DND-41 (cell line): Measurements from ENCODE around the gene AKAP6.

ENCODE experiments used
- CTCF ChIP-seq: IDR thresholded peaks from 2 replicates; pipeline ENCODE4 v1.5.1; 2012; ENCODE audit warnings: borderline replicate concordance, low read length, moderate library complexity, mild to moderate bottlenecking; ENCODE audit not compliant: poor library complexity, severe bottlenecking; ENCODE audit errors: extremely low read depth
- EZH2 ChIP-seq: IDR thresholded peaks from 3 replicates; pipeline ENCODE4 v1.6.1; 2012; ENCODE audit warnings: borderline replicate concordance, low read depth, mild to moderate bottlenecking, moderate library complexity, low read length, inconsistent platforms; ENCODE audit not compliant: severe bottlenecking

- no peak for TF ChIP-seq CTCF
- no peak for TF ChIP-seq EZH2
These were observed 73.9 kb downstream of the AKAP6 start for GRCh38 chr14:32403021-32403420.
